Measurements from ENCODE around the gene SPATA2.

DNA sequence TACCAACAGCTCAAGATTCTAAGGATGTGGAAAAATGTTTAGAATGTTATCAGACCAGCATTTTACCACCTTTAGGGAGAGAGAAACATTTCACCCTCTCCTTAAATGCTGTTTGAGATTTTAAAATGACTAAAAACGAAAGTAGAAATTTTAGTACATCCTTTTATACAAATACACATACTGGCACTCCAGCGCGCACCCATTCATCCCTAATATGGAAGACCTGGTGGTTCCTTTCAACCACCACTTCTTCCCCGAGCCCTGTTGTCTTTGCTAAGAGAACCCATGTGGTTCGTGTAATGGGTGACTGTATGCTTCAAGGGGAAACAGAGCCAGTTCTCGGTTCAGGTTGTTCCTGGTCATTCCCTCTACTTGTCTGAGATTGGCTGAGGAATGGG is 21.3 kb downstream of the SPATA2 start:
- TF ChIP-seq, protein P1, sequence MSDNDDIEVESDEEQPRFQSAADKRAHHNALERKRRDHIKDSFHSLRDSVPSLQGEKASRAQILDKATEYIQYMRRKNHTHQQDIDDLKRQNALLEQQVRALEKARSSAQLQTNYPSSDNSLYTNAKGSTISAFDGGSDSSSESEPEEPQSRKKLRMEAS (IDR thresholded peaks at IDR 0.05), result no peak
- TF ChIP-seq, protein P2, sequence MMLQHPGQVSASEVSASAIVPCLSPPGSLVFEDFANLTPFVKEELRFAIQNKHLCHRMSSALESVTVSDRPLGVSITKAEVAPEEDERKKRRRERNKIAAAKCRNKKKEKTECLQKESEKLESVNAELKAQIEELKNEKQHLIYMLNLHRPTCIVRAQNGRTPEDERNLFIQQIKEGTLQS (IDR thresholded peaks at IDR 0.05), result no peak
- TF ChIP-seq, protein P3, sequence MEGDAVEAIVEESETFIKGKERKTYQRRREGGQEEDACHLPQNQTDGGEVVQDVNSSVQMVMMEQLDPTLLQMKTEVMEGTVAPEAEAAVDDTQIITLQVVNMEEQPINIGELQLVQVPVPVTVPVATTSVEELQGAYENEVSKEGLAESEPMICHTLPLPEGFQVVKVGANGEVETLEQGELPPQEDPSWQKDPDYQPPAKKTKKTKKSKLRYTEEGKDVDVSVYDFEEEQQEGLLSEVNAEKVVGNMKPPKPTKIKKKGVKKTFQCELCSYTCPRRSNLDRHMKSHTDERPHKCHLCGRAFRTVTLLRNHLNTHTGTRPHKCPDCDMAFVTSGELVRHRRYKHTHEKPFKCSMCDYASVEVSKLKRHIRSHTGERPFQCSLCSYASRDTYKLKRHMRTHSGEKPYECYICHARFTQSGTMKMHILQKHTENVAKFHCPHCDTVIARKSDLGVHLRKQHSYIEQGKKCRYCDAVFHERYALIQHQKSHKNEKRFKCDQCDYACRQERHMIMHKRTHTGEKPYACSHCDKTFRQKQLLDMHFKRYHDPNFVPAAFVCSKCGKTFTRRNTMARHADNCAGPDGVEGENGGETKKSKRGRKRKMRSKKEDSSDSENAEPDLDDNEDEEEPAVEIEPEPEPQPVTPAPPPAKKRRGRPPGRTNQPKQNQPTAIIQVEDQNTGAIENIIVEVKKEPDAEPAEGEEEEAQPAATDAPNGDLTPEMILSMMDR (IDR thresholded peaks at IDR 0.05 in 2 of 3, conservative IDR thresholded peaks at IDR 0.05 in 1 of 3; ENCODE audit: borderline replicate concordance in 1 of 3, insufficient read depth in 1 of 3, low read depth in 2 of 3, low read length in 2 of 3), result no peak
